ENCODE measurements around the gene CBY2. TPM values are rescaled to one million over a fixed set of nuclear protein-coding genes. Genes with fewer than 3 reads are reported as not detected.
A peak's percentile ranks its signal among the peaks of the same experiment; 100 is the strongest.

Gene CBY2
- total and polyA plus RNA-seq, 9 donors: not detected

DNA sequence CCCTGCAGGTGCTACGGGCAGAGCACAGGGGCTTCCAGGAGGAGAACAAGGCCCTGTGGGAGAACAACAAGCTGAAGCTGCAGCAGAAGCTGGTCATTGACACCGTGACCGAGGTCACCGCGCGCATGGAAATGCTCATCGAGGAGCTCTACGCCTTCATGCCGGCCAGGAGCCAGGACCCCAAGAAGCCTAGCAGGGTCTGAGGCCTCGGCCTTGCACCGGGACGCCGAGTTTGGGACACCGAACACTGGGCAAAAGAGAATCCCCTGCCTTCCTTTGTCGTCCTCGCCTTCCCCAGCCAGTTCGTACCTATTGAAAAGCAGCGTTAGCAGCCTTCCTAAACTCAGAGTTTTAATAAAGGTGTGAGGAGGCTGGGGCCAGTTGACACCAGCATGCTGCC, 12.1 kb downstream of the CBY2 start:
- Histone ChIP-seq H3K9me3 (replicated peaks; ENCODE audit: control insufficient read depth, low read depth, low read length) (no peaks in the 10 kb centered on the region), H3K36me3 (ENCODE audit: control insufficient read depth, insufficient read depth, low read length) (no peaks in the 10 kb centered on the region), H3K4me3 (ENCODE audit: low read length) (no peak overlapping the region), H3K27me3 (ENCODE audit: control insufficient read depth, insufficient read depth, low read length) (no peaks in the 10 kb centered on the region), H3K4me1 (ENCODE audit: control insufficient read depth, insufficient read depth, low read length) (no peaks in the 10 kb centered on the region), H3K27ac (ENCODE audit: low read length) (no peak overlapping the region)
- DNase-seq: no peak
- WGBS (ENCODE audit: insufficient coverage): 95% methylated on average over 17 of the region's 18 CpGs

- WGBS (ENCODE audit: insufficient coverage): no CpG with 5 or more reads among the region's 3 CpGs
- no peak overlapping the region for H3K27ac ChIP-seq (ENCODE audit: low read length)
- DNase-seq: no peak
Observed at GRCh38 chr13:45715351-45715750, 13.2 kb downstream of the CBY2 start.

GRCh38 chr13:45717349-45717748, 15.2 kb downstream of the CBY2 start:
- no CpG with 5 or more reads among the region's 1 CpG for WGBS (ENCODE audit: insufficient coverage)
- Histone ChIP-seq H3K4me1 (ENCODE audit: control insufficient read depth, insufficient read depth, low read length) (no peaks in the 10 kb centered on the region), H3K36me3 (ENCODE audit: control insufficient read depth, insufficient read depth, low read length) (no peaks in the 10 kb centered on the region), H3K4me3 (ENCODE audit: low read length) (no peak overlapping the region), H3K27ac (ENCODE audit: low read length) (no peak overlapping the region), H3K27me3 (ENCODE audit: control insufficient read depth, insufficient read depth, low read length) (no peaks in the 10 kb centered on the region), H3K9me3 (replicated peaks; ENCODE audit: control insufficient read depth, low read depth, low read length) (no peaks in the 10 kb centered on the region)
- DNase-seq: no peak

More at GRCh38 chr13:45715351-45715750, 13.2 kb downstream of the CBY2 start:
- Histone ChIP-seq H3K9me3 (replicated peaks; ENCODE audit: control insufficient read depth, low read depth, low read length) (no peaks in the 10 kb centered on the region), H3K27me3 (ENCODE audit: control insufficient read depth, insufficient read depth, low read length) (no peaks in the 10 kb centered on the region), H3K4me3 (ENCODE audit: low read length) (no peak overlapping the region), H3K36me3 (ENCODE audit: control insufficient read depth, insufficient read depth, low read length) (no peaks in the 10 kb centered on the region), H3K4me1 (ENCODE audit: control insufficient read depth, insufficient read depth, low read length) (no peaks in the 10 kb centered on the region)

DNA sequence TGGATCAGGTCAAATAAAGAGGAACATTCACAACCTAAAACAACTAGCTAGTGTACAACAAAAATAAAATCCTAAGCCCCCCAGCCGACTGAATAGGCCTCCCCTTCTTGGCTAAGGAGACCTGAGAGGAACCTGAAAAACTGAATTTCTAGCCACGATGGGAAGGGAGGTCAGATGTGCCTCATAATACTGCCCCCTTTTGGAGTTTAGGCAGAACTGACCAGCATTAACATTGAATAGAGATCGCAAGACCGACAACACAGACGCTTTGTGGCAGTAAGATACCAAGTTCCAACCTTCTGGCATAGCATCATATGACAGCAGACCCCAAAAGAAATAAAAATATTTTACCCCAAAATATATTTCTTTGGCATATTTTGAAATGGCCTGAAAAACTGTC, 15.9 kb downstream of the CBY2 start:
- Histone ChIP-seq H3K27me3 (ENCODE audit: control insufficient read depth, insufficient read depth, low read length) (no peaks in the 10 kb centered on the region), H3K4me1 (ENCODE audit: control insufficient read depth, insufficient read depth, low read length) (no peaks in the 10 kb centered on the region), H3K9me3 (replicated peaks; ENCODE audit: control insufficient read depth, low read depth, low read length) (no peaks in the 10 kb centered on the region), H3K4me3 (ENCODE audit: low read length) (no peak overlapping the region), H3K36me3 (ENCODE audit: control insufficient read depth, insufficient read depth, low read length) (no peaks in the 10 kb centered on the region), H3K27ac (ENCODE audit: low read length) (no peak overlapping the region)
- no peak for DNase-seq
- 27% methylated on average over 1 of the region's 5 CpGs for WGBS (ENCODE audit: insufficient coverage)

DNA sequence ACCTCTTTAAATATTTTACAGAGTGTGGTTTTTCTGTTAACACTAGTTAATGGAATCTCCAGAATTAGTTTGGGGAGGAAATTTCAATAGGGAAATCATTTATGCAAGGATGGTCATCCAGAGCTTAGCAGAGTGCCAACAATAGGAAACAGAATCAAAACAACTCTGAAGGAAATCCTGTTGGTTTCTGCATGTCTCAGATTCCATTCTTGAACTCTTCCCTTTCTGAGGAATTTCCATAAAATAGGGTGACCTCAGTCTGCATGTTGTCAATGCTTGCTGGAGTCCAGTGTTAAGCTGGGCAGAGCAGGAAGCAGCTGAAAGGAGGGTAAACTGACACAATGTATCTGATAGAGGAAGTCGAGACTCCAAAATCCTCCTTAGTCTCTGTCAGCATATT, 16.9 kb downstream of the CBY2 start:
- no peaks in the 10 kb centered on the region for H3K4me1 ChIP-seq (ENCODE audit: control insufficient read depth, insufficient read depth, low read length)
- H3K27me3 ChIP-seq (ENCODE audit: control insufficient read depth, insufficient read depth, low read length): no peaks in the 10 kb centered on the region
- DNase-seq: peak; percentile 65
- no peak overlapping the region for H3K4me3 ChIP-seq (ENCODE audit: low read length)
- no CpG with 5 or more reads among the region's 1 CpG for WGBS (ENCODE audit: insufficient coverage)
- no peak overlapping the region for H3K27ac ChIP-seq (ENCODE audit: low read length)
- H3K9me3 ChIP-seq (replicated peaks; ENCODE audit: control insufficient read depth, low read depth, low read length): no peaks in the 10 kb centered on the region
- H3K36me3 ChIP-seq (ENCODE audit: control insufficient read depth, insufficient read depth, low read length): no peaks in the 10 kb centered on the region

DNA sequence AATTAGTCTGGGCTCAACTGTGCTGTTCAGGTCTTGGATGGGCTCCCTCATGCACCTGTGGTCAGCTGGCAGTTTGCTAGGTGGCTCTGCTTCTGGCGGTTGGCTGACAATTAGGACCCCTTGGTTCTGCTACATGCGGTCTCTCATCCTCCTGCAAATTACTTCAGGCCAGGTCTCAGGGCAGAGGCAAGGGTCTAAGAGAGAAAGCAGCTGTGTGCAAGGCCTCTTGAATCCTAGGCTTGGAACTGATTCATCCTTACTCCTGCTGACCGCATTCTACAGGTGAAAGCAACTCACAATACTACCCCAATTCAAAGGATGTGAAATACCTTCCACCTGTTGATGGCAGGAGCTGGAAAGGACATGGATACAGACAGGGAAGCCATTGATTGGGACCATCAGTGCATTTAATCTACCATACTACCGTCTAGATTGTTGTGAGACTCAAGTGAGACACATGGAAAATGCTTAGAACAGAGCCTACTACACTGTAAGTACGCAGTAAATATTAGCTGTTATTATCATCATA, 19.1 kb downstream of the CBY2 start:
- no peaks in the 10 kb centered on the region for H3K4me1 ChIP-seq (ENCODE audit: control insufficient read depth, insufficient read depth, low read length)
- no peak overlapping the region for H3K27ac ChIP-seq (ENCODE audit: low read length)
- no peaks in the 10 kb centered on the region for H3K36me3 ChIP-seq (ENCODE audit: control insufficient read depth, insufficient read depth, low read length)
- no peaks in the 10 kb centered on the region for H3K27me3 ChIP-seq (ENCODE audit: control insufficient read depth, insufficient read depth, low read length)
- no peak overlapping the region for H3K4me3 ChIP-seq (ENCODE audit: low read length)
- H3K9me3 ChIP-seq (replicated peaks; ENCODE audit: control insufficient read depth, low read depth, low read length): no peaks in the 10 kb centered on the region
- WGBS (ENCODE audit: insufficient coverage): no CpG with 5 or more reads among the region's 5 CpGs
- no peak for DNase-seq

DNA sequence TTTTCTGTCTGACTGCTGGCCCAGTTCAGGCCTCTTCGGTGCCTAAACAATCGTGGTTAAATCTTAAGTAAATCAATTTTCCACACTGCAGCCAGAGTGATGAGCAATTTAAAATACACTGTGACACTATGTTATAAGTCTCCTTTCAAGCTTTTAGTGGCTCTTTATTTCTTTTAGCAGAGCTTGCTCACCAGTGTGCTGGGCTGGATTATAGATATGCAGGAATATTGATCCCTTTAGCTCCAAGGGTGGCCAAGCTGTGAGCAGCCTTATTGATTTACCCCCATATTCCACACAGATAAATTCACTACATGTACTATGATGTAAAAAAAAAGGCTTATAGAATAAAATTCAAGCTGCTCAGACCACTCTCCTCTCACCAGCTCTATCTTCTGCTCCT, 21.7 kb downstream of the CBY2 start:
- Histone ChIP-seq H3K4me3 (ENCODE audit: low read length) (no peak overlapping the region), H3K4me1 (ENCODE audit: control insufficient read depth, insufficient read depth, low read length) (no peaks in the 10 kb centered on the region), H3K9me3 (replicated peaks; ENCODE audit: control insufficient read depth, low read depth, low read length) (no peaks in the 10 kb centered on the region), H3K27ac (ENCODE audit: low read length) (no peak overlapping the region), H3K27me3 (ENCODE audit: control insufficient read depth, insufficient read depth, low read length) (no peaks in the 10 kb centered on the region), H3K36me3 (ENCODE audit: control insufficient read depth, insufficient read depth, low read length) (no peaks in the 10 kb centered on the region)
- no peak for DNase-seq
- no CpG with 5 or more reads among the region's 2 CpGs for WGBS (ENCODE audit: insufficient coverage)

DNA sequence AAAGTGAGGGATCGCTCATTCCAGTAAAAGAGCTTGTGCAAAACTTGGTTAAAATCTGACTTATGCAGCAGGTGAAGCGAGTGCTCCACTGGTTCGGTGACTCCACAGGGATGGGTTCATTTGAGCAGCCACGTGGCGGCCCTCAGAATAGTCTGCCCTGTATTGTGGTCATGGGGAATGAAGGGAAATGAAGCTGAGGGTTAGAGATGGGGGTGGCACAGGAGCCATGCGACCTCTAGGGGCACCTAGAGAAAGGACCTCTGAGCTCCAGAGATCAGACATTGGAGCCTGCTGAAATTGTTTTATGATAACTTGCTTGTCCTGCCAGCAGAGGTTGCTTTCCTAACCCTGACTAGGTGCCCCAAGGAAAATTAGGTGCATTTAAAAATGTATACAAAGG, 26.6 kb downstream of the CBY2 start:
- Histone ChIP-seq H3K36me3 (ENCODE audit: control insufficient read depth, insufficient read depth, low read length) (no peaks in the 10 kb centered on the region), H3K27ac (ENCODE audit: low read length) (no peak overlapping the region), H3K4me1 (ENCODE audit: control insufficient read depth, insufficient read depth, low read length) (no peaks in the 10 kb centered on the region), H3K4me3 (ENCODE audit: low read length) (no peak overlapping the region), H3K27me3 (ENCODE audit: control insufficient read depth, insufficient read depth, low read length) (peaks cover 2% of the 10 kb centered on the region), H3K9me3 (replicated peaks; ENCODE audit: control insufficient read depth, low read depth, low read length) (no peaks in the 10 kb centered on the region)
- DNase-seq: no peak
- 60% methylated on average over 6 of the region's 6 CpGs for WGBS (ENCODE audit: insufficient coverage)

DNA sequence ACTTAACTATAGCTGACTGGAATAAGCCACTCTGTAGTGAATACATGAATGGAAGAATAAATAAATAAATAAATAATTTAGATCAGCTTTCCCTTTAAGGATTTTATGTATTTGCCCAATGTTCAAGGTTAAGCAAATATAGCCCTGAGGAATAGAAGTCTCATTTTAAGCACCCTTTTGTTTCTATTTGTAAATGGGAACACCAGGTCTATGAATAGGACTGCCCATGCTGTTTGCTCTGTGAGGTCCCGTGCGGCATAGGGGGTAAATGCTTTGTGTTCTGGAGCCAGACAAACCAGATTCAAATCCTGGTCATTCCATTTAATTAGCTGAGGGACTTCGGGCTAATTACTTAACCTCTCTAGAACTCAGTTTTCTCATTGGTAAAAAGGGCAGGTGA, 29.3 kb downstream of the CBY2 start:
- no peak overlapping the region for H3K27ac ChIP-seq (ENCODE audit: low read length)
- no peaks in the 10 kb centered on the region for H3K4me1 ChIP-seq (ENCODE audit: control insufficient read depth, insufficient read depth, low read length)
- no peak overlapping the region for H3K4me3 ChIP-seq (ENCODE audit: low read length)
- 90% methylated on average over 2 of the region's 3 CpGs for WGBS (ENCODE audit: insufficient coverage)
- DNase-seq: no peak
- H3K9me3 ChIP-seq (replicated peaks; ENCODE audit: control insufficient read depth, low read depth, low read length): no peaks in the 10 kb centered on the region
- peaks cover 2% of the 10 kb centered on the region for H3K27me3 ChIP-seq (ENCODE audit: control insufficient read depth, insufficient read depth, low read length)
- no peaks in the 10 kb centered on the region for H3K36me3 ChIP-seq (ENCODE audit: control insufficient read depth, insufficient read depth, low read length)

GRCh38 chr13:45732916-45733315, 30.8 kb downstream of the CBY2 start:
- Histone ChIP-seq H3K36me3 (ENCODE audit: control insufficient read depth, insufficient read depth, low read length) (no peaks in the 10 kb centered on the region), H3K4me3 (ENCODE audit: low read length) (no peak overlapping the region)

GRCh38 chr13:45733361-45733760, 31.2 kb downstream of the CBY2 start:
- DNase-seq: no peak
- H3K36me3 ChIP-seq (ENCODE audit: control insufficient read depth, insufficient read depth, low read length): no peaks in the 10 kb centered on the region
- H3K4me1 ChIP-seq (ENCODE audit: control insufficient read depth, insufficient read depth, low read length): no peaks in the 10 kb centered on the region
- no peak overlapping the region for H3K4me3 ChIP-seq (ENCODE audit: low read length)
- no peaks in the 10 kb centered on the region for H3K9me3 ChIP-seq (replicated peaks; ENCODE audit: control insufficient read depth, low read depth, low read length)
- WGBS (ENCODE audit: insufficient coverage): 88% methylated on average over 5 of the region's 5 CpGs
- H3K27me3 ChIP-seq (ENCODE audit: control insufficient read depth, insufficient read depth, low read length): peaks cover 2% of the 10 kb centered on the region
- H3K27ac ChIP-seq (ENCODE audit: low read length): no peak overlapping the region

More at GRCh38 chr13:45732916-45733315, 30.8 kb downstream of the CBY2 start:
- Histone ChIP-seq H3K9me3 (replicated peaks; ENCODE audit: control insufficient read depth, low read depth, low read length) (no peaks in the 10 kb centered on the region), H3K27me3 (ENCODE audit: control insufficient read depth, insufficient read depth, low read length) (peaks cover 2% of the 10 kb centered on the region), H3K27ac (ENCODE audit: low read length) (no peak overlapping the region), H3K4me1 (ENCODE audit: control insufficient read depth, insufficient read depth, low read length) (no peaks in the 10 kb centered on the region)
- peak; percentile 16 for DNase-seq
- WGBS (ENCODE audit: insufficient coverage): no CpG with 5 or more reads among the region's 5 CpGs
